ENCODE measurements around the gene SNX18. TPM values are rescaled to one million over a fixed set of nuclear protein-coding genes. Genes with fewer than 3 reads are reported as not detected.

Gene SNX18
- total RNA-seq, 1 donor from 2014 or later = 35.4 TPM

DNA sequence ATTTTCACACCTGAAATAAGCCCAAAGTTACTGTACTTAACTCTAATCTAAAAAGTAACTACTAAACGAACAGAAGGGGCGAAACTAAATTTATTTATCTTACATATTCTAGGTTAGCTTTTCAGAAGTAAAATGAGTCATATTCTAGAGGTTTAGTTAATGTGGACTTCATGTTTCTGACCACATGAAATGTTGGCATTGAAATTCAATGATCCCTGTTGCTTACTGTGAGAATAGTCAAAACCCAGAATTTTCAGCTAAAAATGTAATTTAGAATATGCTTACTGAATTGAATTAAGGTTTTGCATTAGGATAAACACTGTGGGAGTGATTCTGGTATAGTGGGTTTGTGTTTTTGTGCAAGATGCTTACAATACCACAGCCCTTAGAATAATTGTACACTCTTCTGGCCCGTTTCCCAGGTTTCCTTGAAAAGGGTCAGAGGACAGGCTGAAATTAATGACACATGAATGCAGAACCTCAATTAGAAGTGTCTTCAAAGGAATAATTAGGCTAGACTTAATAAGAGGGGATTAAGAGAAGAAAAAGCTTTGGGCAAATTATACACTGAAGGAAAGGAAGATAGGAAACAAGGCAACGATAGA, 1.4 kb upstream of the SNX18 start:
- H3K4me1 ChIP-seq = peaks cover 14% of the 10 kb centered on the region
- DNase-seq (no peak), ATAC-seq (no peak)
- H3K27ac ChIP-seq = no peak overlapping the region
- no peaks in the 10 kb centered on the region for H3K9me3 ChIP-seq
- intact Hi-C loops (cut with DNase I) = loop anchor here (2.0 kb wide), 1 partner anchor 329 kb away; no protein-coding TSS in a partner anchor
- H3K36me3 ChIP-seq = no peaks in the 10 kb centered on the region
- no peaks in the 10 kb centered on the region for H3K27me3 ChIP-seq
- TF ChIP-seq, protein P1, sequence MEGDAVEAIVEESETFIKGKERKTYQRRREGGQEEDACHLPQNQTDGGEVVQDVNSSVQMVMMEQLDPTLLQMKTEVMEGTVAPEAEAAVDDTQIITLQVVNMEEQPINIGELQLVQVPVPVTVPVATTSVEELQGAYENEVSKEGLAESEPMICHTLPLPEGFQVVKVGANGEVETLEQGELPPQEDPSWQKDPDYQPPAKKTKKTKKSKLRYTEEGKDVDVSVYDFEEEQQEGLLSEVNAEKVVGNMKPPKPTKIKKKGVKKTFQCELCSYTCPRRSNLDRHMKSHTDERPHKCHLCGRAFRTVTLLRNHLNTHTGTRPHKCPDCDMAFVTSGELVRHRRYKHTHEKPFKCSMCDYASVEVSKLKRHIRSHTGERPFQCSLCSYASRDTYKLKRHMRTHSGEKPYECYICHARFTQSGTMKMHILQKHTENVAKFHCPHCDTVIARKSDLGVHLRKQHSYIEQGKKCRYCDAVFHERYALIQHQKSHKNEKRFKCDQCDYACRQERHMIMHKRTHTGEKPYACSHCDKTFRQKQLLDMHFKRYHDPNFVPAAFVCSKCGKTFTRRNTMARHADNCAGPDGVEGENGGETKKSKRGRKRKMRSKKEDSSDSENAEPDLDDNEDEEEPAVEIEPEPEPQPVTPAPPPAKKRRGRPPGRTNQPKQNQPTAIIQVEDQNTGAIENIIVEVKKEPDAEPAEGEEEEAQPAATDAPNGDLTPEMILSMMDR (IDR thresholded peaks at IDR 0.05) = no peak
- H3K4me3 ChIP-seq = no peak overlapping the region

DNA sequence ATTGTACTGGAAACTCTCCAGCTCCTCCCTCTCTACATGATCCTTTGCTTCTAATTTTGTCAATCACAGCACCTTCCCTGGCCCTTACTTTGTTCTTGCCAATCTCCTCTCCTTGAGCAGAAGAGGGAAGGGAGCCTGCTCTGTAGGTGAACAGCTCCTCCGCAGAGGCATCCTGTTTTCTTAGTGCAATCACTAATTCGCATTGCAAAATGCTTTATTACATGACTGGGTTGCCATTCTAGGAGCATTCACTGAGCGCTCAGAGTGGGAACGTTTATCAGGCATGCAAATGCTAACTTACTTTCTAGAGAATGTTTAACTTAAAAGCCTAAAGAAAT, 416 bp upstream of the SNX18 start:
- Histone ChIP-seq H3K27ac (no peak overlapping the region), H3K4me3 (no peak overlapping the region)

DNA sequence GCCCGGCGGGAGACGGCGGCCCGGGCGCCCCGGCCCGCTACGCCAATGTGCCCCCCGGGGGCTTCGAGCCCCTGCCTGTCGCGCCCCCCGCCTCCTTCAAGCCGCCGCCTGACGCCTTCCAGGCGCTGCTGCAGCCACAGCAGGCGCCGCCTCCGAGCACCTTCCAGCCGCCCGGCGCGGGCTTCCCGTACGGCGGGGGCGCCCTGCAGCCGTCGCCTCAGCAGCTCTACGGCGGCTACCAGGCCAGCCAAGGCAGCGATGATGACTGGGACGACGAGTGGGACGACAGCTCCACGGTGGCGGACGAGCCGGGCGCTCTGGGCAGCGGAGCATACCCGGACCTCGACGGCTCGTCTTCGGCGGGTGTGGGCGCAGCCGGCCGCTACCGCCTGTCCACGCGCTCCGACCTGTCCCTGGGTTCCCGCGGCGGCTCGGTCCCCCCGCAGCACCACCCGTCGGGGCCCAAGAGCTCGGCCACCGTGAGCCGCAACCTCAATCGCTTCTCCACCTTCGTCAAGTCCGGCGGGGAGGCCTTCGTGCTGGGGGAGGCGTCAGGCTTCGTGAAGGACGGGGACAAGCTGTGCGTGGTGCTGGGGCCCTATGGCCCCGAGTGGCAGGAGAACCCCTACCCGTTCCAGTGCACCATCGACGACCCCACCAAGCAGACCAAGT, 723 bp downstream of the SNX18 start:
- intact Hi-C loops (cut with DNase I) = no loop called here
- Histone ChIP-seq H3K36me3 (no peaks in the 10 kb centered on the region), H3K4me3 (peak overlapping the region; percentile 96), H3K27ac (peak overlapping the region; percentile 93), H3K4me1 (peaks cover 29% of the 10 kb centered on the region), H3K9me3 (no peaks in the 10 kb centered on the region), H3K27me3 (no peaks in the 10 kb centered on the region)
- peak; percentile 78 for ATAC-seq
- DNase-seq = peak; percentile 86
- TF ChIP-seq, protein P1 (IDR thresholded peaks at IDR 0.05) = no peak

More for the DNA sequence above, 416 bp upstream of the SNX18 start:
- intact Hi-C loops (cut with DNase I) = loop anchor here (2.0 kb wide), 1 partner anchor 328 kb away; no protein-coding TSS in a partner anchor
- ATAC-seq (no peak), DNase-seq (no peak)
- H3K4me1 ChIP-seq = peaks cover 23% of the 10 kb centered on the region
- no peaks in the 10 kb centered on the region for H3K27me3 ChIP-seq
- no peaks in the 10 kb centered on the region for H3K36me3 ChIP-seq
- no peaks in the 10 kb centered on the region for H3K9me3 ChIP-seq
- TF ChIP-seq, protein P1 (IDR thresholded peaks at IDR 0.05) = no peak

DNA sequence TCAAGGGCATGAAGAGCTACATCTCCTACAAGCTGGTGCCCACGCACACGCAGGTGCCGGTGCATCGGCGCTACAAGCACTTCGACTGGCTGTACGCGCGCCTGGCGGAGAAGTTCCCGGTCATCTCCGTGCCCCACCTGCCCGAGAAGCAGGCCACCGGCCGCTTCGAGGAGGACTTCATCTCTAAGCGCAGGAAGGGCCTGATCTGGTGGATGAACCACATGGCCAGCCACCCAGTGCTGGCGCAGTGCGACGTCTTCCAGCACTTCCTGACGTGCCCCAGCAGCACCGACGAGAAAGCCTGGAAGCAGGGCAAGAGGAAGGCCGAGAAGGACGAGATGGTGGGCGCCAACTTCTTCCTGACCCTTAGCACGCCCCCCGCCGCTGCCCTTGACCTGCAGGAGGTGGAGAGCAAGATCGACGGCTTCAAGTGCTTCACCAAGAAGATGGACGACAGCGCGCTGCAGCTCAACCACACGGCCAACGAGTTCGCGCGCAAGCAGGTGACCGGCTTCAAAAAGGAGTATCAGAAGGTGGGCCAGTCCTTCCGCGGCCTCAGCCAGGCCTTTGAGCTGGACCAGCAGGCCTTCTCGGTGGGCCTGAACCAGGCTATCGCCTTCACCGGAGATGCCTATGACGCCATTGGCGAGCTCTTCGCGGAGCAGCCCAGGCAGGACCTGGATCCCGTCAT, 1.4 kb downstream of the SNX18 start:
- H3K27ac ChIP-seq = peak overlapping the region; percentile 93
- peaks cover 34% of the 10 kb centered on the region for H3K4me1 ChIP-seq
- H3K4me3 ChIP-seq = peak overlapping the region; percentile 96
- no peaks in the 10 kb centered on the region for H3K9me3 ChIP-seq
- no peaks in the 10 kb centered on the region for H3K27me3 ChIP-seq
- TF ChIP-seq, protein P1 (IDR thresholded peaks at IDR 0.05) = no peak
- H3K36me3 ChIP-seq = no peaks in the 10 kb centered on the region
- intact Hi-C loops (cut with DNase I) = no loop called here
- DNase-seq = no peak
- no peak for ATAC-seq

DNA sequence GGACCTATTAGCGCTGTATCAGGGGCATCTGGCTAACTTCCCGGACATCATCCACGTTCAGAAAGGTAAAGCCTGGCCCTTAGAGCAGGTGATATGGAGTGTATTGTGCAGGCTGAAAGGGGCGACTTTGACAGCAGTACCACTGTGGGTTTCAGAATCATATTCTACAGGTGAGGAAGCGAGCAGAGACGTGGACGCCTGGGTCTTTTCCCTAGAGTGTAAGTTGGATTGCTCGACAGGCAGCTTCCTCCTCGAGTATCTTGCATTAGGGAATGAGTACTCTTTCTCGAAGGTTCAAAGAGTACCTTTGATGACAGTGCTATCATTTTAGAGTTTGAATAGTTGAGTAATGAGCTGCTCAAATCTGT, 1.9 kb downstream of the SNX18 start:
- no peak for ATAC-seq
- H3K4me1 ChIP-seq = peaks cover 39% of the 10 kb centered on the region
- no peak for DNase-seq

More for the DNA sequence above, 1.9 kb downstream of the SNX18 start:
- TF ChIP-seq, protein P1 (IDR thresholded peaks at IDR 0.05) = no peak
- Histone ChIP-seq H3K9me3 (no peaks in the 10 kb centered on the region), H3K4me3 (peak overlapping the region; percentile 96), H3K27me3 (no peaks in the 10 kb centered on the region), H3K27ac (peak overlapping the region; percentile 65), H3K36me3 (no peaks in the 10 kb centered on the region)
- intact Hi-C loops (cut with DNase I) = no loop called here

Measured in upper lobe of right lung (tissue), 1 donor.